SKM-1 treated with dmso at 0.1 percent for 144 hours (cell line): ENCODE data around the gene DIP2C.

Experiments
- DNase-seq: peaks from one replicate; lab custom pipeline; 2025; ENCODE audit not compliant: unreplicated experiment; lab: John Stamatoyannopoulos, UW

The DIP2C gene

DNA sequence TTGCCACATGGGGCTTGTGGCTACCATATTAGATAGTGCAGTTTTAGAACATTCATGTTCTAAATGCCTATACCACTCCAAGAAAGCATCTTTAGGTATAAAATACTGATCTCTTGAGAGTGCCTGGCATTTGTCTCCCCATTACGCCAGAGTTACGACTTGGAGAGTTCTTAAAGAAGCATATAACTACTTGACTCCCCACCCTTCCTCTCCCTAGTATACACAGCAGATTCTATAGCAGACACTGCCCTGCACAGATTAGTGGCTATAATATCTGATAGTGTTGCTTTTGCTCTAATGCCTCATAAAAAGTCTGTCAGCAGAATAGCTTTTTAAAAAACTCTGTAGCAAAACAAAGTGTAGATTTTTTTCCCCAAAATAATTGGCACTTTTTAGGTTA lies 463.4 kb downstream of the DIP2C start:
- no peak for DNase-seq

DNA sequence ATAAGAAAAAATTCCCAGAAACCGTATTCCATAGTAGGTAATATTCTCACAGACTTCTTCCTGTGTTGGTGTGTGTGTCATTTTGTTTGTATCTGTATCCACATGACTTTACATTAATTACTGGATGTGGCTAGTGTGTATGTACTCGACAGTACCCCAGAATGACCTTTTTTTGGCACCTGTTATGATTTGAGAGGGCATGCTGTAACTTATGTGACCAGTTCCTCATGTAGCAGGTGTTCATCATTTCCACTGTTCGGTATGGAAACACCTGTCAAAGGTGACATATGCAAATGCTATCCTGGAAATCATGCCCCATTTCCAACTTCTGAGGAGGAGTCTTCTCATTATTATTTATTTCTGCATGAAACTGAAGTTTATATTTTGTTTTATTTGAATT lies 464.9 kb downstream of the DIP2C start:
- no peak for DNase-seq
